Fibroblast of lung (primary cell): ENCODE measurements around the gene PDE4D.

Experiments used
- CTCF ChIP-seq, 2 donors: IDR thresholded peaks in 1 of 2; conservative IDR thresholded peaks in 1 of 2; 1 replicate in 1 of 2; 2 replicates in 1 of 2; pipeline ENCODE4 v1.5.1; 2011 to 2012; ENCODE audit warnings: low read length in 2 of 2, control low read depth in 1 of 2, inconsistent platforms in 1 of 2, low read depth in 1 of 2, mild to moderate bottlenecking in 1 of 2
- EZH2 ChIP-seq: IDR thresholded peaks from 2 replicates; pipeline ENCODE4 v1.5.1; 2012; ENCODE audit warnings: low read length, control low read depth, mild to moderate bottlenecking; ENCODE audit errors: missing control alignments

- TF ChIP-seq CTCF (conservative IDR thresholded peaks at IDR 0.05 in 1 of 2, IDR thresholded peaks at IDR 0.05 in 1 of 2; ENCODE audit: low read depth in 1 of 2, low read length in 2 of 2) (no peak), EZH2 (no peak)
Observed at GRCh38 chr5:59040804-59041201, 852.7 kb downstream of the PDE4D start.
